Transverse colon (tissue), 3 donors: ENCODE measurements around the gene SMAD6.

Experiments
- CTCF ChIP-seq, 5 experiments: fragments of 200-600 bp in 3 of 5; fragments of 450-650 bp in 2 of 5; sonication (generic) in 3 of 5; IDR thresholded peaks; 1 replicate in 2 of 5; 2 replicates in 3 of 5; pipeline ENCODE4 v1.5.1; 2016 to 2017; ENCODE audit warnings: antibody characterized with exemption in 5 of 5, inconsistent platforms in 3 of 5, mild to moderate bottlenecking in 2 of 5, moderate library complexity in 1 of 5
- EP300 ChIP-seq: sonication (generic); formaldehyde crosslinking; IDR thresholded peaks from one replicate; pipeline ENCODE4 v1.6.1; 2017; ENCODE audit warnings: antibody characterized with exemption, low read depth
- POLR2A ChIP-seq: fragments of 450-650 bp; IDR thresholded peaks from one replicate; pipeline ENCODE4 v1.6.1; 2016; ENCODE audit warnings: antibody characterized with exemption, mild to moderate bottlenecking, moderate library complexity

GRCh38 chr15:66785637-66786036 is 83.6 kb downstream of the SMAD6 start:
- TF ChIP-seq EP300 (no peak), CTCF (IDR thresholded peaks at IDR 0.05) (no peak), POLR2A (no peak)
